NCI-H345 treated with DMSO at 0.1 percent for 48 hours (cell line): Measurements from ENCODE around the gene LSP1.

Source experiments
- DNase-seq: peaks from one replicate; lab custom pipeline; 2025; ENCODE audit not compliant: unreplicated experiment; lab: John Stamatoyannopoulos, UW

The LSP1 gene

DNA sequence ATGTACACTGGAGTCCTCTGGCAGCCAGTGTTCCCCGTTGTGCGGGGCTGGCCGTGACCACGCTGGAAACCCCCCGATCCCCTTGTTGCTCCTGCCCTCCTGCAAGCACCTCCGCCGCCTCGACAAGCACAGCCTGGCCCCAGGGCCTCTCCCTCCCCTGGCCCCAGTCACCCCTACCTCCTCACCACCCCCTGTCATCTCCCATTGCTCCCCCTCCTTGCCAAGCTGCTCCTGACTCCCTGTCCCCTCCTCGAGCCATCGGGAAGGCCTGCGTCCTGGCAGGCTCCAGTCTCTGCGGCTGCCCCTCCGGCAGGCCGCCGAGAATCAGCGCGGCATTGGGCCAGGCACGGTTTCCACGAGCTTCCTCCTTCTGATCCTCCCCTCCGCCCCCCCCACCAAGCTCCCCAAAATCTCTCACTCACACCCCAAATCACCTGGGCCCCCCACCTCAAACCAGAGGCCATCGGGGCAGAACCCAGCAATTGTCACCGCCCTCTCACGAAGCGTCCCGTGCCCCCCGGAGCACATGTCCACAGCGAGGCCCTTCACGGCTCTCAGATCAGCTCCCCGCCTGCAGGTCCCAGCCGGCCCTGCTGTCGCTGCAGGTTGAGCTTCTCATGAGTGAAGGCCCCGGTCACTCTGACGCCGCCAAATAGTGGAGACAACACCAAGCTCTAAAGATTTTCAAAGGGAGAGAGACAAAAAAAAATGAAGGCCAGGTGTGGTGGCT is 5.7 kb upstream of the LSP1 start:
- no peak for DNase-seq

GRCh38 chr11:1847926-1848639 is 4.8 kb upstream of the LSP1 start:
- no peak for DNase-seq

GRCh38 chr11:1848640-1849430 is 4.0 kb upstream of the LSP1 start:
- no peak for DNase-seq

DNA sequence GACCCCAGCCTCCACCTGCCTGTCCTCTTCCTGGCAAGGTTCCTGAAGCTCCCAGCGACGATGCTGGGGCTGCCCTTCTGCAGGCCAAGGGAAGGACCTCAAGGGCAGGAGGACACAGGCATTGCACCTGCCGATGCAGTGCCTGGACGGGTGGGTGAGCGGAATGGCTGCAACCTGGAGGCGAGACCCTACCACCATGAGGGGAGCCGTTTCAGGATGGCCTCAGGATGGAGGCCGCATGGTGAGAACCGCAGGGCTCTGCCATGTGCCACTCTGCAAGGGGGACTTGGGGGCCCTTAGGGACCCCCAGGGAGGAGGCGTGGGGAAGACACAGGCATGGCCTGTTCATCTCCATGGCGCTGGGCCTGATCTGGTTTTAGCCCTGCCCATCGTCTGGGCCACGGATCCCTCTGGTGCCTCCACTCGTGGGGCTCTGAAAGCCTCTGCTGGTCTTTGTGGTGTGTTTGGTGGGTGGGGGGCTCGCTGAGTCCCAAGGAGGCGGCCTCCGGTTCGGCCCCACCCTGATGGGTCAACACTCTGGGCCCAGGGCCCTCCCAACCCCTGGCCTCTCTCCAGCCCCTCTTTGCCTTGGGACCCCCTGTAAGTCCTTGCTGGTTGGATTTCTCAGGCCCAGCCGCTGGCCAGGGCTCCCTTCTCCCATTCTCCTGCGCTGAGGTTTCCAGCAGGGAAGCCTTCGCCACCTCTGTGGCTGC is 1.3 kb upstream of the LSP1 start:
- no peak for DNase-seq

DNA sequence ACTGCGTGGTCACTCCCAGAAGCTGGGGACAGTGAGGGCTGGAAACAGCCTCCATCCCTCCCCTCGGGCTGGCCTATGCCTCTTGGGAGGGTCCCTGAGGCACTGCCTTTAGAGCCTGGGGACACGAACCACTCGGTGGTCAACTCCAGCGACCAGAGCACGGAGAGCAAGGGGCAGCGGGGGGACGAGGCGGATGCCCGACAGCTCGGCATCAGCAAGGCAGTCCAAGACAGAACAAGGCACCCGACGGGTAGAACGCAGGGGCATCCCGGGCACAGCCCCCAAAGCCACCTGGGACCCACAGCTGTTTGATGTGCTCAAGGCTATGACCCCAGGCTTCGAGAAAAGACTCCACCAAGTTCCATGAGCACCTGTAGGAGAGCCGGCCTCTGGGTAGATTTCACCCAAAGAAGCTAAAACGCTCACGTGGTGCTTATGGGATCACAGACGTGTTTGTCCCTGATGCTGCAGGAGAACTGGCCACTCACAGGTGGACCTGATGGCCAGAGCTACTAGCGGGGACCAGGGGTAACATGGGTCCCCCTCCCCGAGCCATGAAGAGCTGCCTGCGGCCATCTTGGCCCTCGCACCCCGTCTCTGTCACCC is 510 bp upstream of the LSP1 start:
- DNase-seq, result no peak

DNA sequence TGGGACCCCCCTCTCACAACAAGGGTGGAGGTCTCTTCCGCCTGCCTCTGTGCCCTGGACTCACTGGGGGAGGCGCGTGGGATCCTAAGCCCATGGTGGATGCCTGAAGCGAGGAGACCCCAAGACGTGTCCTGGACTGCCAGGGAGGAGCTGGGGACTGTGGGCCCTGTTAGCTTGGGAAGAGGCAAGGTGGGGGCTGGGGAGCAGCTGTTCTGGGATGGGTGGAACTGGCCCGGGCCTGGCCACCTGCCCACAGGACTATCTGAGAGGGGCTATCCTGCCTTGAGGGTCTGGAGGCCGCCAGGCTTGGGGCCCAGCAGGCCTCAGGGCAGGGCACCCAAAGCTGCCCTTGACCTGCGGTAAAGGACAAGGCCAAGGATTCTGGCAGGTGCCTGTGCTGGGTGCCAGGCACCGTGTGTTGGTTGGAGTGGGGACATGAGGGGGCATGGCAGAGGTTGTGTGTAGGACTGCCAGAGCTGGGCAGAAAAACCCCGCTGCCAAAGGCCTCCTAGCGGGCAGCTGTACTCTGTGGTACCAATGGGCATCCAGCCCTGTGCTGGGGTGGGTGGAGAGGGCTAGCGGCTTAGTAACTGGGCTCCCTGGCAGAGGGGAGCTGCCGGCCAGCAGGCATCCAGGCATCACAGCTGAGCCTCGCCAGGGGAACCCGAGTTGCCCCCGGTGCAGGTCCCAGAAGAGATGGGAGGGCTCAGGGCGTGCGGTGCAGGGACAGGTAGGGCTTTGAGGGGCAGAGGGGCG is 670 bp downstream of the LSP1 start:
- no peak for DNase-seq

DNA sequence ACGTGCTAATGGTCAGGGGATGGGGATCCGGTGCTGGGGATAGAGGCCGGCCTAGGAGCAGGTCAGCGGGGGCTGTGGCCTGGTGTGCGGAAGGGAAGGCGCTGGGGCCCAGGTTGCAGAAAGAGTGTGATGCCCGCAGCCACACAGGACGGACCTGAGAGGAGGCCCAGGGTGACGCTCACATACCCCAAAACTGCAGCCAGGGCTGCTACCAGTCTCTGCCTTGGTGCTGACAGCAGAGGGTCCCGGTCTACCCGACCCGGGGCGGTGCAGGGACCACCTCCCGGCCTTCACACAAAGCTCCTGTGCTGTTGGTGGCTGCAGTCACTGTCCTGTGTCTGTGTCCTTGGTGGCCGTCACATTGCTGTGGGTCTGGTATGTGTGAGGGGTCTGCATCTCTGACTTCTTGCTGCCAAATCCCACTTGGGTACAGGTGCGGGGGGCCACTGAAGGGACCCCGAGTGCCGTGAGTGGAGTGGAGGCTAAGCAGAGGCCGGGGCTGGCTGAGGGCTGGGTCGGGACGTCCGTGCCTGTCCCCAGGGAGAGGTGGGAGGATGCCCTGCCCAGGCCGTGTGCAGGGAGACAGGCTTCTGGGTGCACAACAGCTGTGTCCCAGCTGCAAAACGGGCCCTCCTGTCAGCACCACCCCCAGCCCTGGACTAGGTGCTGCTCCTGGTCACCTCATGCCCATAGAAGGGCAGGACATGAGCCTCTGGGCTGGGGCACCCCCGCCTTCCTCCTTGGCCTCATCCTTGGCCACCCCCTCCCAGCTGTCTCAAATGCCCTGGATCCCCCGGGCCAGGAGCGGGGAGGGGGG is 1.5 kb downstream of the LSP1 start:
- DNase-seq, result no peak

DNA sequence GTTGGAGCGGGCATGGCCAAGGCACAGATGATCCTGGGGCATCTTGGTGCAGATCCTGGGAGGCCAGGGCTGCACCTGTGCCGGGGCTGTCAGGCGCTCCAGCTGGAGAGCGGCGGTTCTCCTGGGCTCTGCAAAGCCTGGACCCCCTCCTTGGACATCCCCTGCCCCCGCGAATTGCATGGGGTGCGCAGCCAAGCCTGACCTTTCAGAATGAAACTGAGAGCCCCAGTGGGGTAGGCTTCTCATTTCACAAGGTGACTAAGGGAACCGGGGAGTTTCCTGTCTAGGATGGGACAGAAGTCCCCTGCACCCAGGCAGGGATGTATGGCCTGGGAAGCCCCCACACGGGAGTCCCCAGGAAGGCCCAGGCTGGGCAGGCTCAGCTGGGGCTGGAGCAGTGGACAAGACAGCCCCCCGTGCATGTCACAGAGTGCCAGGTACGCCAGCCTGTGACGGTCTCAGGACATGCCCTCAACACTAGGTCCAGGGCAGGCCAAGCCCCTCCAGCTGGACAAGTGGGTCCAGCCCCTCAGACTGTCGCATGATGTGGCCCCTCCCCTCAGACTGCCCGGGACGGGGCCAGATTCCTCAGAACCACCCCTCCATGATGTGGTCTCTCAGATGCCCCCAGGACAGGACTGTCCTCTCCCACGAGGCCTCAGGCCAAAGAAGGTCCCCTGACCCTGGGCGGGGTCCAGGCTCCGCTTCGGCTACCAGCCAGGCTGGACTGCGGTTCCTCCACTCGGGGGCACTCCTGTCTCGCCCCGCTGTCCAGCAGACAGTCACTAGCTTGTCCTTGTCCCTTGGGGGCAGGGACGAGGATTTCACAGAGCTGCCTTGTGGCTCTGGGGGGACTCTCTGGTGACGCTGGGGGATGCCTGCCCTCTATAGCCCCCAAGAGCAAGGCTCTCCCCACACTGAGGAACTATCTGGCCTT is 2.3 kb downstream of the LSP1 start:
- DNase-seq, result no peak

DNA sequence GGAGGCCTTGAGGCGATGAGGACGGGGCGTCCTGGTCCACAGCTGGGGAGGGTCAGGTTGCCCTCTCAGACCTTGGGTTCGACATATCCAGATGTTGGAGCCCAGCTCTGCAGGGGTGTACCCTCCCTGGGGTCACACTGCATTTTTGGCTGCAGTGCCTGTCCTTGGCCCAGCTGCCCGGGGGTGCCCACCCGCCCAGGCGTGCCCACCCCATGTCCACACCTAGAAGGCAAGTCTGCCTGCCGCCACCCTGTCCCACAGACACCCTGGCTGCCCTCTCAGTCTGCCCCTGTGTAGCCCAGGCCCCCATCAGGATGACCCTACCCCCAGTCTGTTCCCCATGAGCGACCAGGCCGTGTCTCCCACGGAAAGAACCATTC is 3.0 kb downstream of the LSP1 start:
- no peak for DNase-seq

GRCh38 chr11:1856306-1857005 is 3.6 kb downstream of the LSP1 start:
- no peak for DNase-seq

DNA sequence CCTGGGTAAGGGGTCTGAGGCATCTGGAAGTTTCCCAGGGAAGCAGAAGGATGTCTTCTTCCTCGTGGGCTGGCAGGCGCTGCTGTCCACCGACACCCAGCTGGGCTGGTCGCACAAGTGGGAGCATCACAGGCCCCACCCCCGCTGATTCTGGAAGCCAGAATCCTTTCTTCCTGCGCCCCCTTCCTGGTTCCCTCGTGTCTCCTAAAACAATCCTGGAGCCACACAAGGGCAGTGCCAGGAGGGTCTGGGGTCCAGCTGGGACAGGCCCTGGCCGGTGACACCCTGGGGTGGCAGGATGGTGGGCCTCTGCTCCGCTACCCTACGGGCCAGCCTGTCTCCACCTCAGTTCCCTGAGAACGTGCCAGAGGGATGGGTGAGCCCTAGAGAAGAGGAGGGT is 4.2 kb downstream of the LSP1 start:
- DNase-seq, result no peak

DNA sequence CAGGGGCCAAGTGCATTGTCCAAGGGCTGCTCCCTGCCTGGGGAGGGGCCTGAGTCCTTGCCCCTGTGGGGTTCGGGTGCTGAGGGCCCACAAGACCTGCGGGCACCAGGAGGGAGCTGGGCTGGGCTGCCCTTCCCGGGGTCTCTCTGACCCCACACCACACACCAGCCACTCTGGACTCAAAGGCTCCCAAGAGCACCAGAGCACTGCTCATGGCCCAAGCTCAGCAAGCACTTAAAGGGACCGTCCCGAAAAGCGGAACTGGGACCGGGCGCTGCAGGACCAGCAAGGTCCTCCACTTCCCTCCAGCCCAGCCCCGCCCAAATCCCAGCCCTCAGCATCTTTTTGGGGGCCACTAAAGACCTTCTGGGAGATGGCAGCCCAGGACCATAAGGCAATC is 5.3 kb downstream of the LSP1 start:
- no peak for DNase-seq

DNA sequence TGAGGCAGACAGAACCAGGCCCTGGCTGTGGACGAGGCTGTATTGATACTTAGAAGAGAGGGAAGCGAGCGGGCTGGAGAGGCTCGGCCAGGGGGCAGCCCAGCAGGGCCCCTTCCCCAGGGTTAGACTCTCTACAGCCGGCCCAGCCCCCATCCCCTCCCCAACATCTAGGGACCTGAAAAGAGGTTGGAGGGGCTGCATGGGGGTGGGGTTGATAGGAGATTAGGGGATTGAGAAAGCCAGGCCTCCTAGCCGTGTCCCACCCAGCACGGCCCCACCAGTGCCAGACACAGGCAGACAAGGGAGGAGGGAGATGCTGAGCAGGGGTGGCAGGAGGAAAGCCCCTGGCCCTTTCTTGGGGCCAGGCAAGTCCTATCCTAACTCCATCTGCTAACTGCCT is 5.7 kb downstream of the LSP1 start:
- no peak for DNase-seq

DNA sequence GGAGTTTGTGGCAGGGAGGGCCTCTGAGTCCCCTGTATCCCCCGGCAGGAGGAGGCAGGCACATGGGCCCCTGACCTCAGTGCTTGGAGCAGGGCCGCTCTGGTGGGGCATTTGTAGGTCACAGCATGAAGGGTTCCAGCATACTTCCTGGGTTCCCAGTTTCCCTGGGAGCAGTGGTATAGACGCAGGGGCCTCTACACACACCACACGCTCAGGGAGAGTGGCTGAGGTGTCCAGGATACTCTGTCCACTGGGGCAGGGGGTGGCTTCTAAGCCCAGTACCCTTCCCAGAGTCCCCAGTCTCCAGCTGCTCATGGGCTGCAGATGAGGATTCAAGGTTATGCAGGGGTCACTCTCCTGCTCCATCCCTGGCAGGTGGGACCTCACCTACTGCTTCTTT is 6.1 kb downstream of the LSP1 start:
- DNase-seq, result no peak

GRCh38 chr11:1860108-1860507 is 7.2 kb downstream of the LSP1 start:
- DNase-seq, result no peak

DNA sequence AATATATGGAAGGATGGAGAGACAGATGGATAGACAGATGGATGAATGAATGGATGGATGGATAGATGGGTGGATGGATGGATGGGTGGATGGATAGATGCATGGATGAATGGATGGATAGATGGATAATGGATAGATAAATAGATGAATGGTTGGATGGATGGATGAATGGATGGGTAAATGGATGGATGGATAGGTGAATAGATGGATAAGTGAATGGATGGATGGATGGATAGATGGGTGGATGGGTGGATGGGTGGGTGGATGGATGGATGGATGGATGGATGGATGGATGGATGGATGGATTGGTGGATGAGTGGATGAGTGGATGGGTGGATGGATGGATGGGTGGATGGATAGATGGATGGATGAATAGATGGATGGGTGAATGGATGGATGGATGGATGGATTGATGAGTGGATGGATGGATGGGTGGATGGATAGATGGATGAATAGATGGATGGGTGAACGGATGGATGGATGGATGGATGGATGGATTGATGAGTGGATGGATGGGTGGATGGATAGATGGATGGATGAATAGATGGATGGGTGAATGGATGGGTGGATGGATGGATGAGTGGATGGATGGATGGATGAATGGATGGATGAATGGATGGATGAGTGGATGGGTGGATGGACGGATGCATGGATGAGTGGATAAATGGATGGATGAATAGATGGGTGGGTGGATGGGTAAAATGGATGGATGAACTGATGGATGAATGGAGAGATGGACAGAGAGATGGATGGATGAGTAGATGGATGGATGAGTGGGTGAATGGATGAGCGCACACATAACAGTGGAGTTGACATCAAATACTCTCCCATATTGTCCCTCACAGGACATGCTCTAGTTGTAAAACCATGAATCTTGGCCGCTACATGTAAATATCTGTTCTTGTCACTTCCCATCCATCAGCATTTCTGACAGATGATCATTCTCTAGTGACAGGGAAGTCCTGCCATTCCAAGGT is 8.8 kb downstream of the LSP1 start:
- no peak for DNase-seq
